T-cell (primary cell): Measurements from ENCODE around the gene G6PC3. TPM values are rescaled to one million over a fixed set of nuclear protein-coding genes. Genes with fewer than 3 reads are reported as not detected.
A peak's percentile ranks its signal among the peaks of the same experiment; 100 is the strongest.

Source experiments
- ATAC-seq, 4 experiments: fragments of 200-7000 bp in 3 of 4; fragments of 150-1000 bp in 1 of 4; cut with Tn5 transposase; replicated peaks in 1 of 4; 1 replicate in 3 of 4; 2 replicates in 1 of 4; pipeline ENCODE4 v1.10.0; 2021; ENCODE audit warnings: moderate library complexity in 3 of 4, mild to moderate bottlenecking in 2 of 4, moderate number of reproducible peaks in 1 of 4
- CTCF ChIA-PET, 2 donors: fragments of 300-600 bp; sonication (Branson Sonifier 250); formaldehyde crosslinking; loops; one replicate each; lab custom pipeline; 2022; ENCODE audit warnings: antibody characterized with exemption in 2 of 2; lab: Charles Lee
- POLR2A ChIA-PET, 2 donors: fragments of 300-600 bp; sonication (Branson Sonifier 250); formaldehyde crosslinking; loops; one replicate each; lab custom pipeline; 2022; ENCODE audit warnings: antibody characterized with exemption in 2 of 2; lab: Charles Lee
- DNase-seq, 35 experiments: peaks; one replicate each; pipeline versions ENCODE4 v3.0.0 to v3.0.0-alpha.2; 2013 to 2023
- H3K27ac ChIP-seq: one replicate; pipeline ENCODE4 v1.5.1; 2013; ENCODE audit warnings: low read length
- H3K27me3 ChIP-seq, 2 experiments: replicated peaks in 1 of 2; 1 replicate in 1 of 2; 2 replicates in 1 of 2; pipeline versions ENCODE4 v1.6.1 to v1.7.0; 2013; ENCODE audit warnings: low read length in 1 of 2, mixed read lengths in 1 of 2; ENCODE audit not compliant: control insufficient read depth in 2 of 2, insufficient read depth in 2 of 2; ENCODE audit errors: extremely low read depth in 1 of 2
- H3K36me3 ChIP-seq, 2 donors: 1 replicate in 1 of 2; 2 replicates in 1 of 2; pipeline versions ENCODE4 v1.6.1 to v1.7.0; 2013; ENCODE audit warnings: low read length in 1 of 2; ENCODE audit not compliant: control insufficient read depth in 2 of 2, insufficient read depth in 1 of 2; ENCODE audit errors: extremely low read depth in 1 of 2
- H3K4me1 ChIP-seq, 2 experiments: 1 replicate in 1 of 2; 2 replicates in 1 of 2; pipeline versions ENCODE4 v1.6.1 to v1.7.0; 2013; ENCODE audit warnings: low read length in 2 of 2, mixed read lengths in 1 of 2; ENCODE audit not compliant: insufficient read depth in 2 of 2, control insufficient read depth in 1 of 2; ENCODE audit errors: extremely low read depth in 1 of 2
- H3K4me3 ChIP-seq, 2 donors: 1 replicate in 1 of 2; 2 replicates in 1 of 2; pipeline versions ENCODE4 v1.5.1 to v1.7.0; 2013; ENCODE audit warnings: mild to moderate bottlenecking in 2 of 2, low read length in 1 of 2, moderate library complexity in 1 of 2; ENCODE audit not compliant: control insufficient read depth in 1 of 2; ENCODE audit errors: extremely low read depth in 1 of 2
- H3K9me3 ChIP-seq: 2 replicates; pipeline ENCODE4 v1.7.0; 2013
- H3K27ac Mint-ChIP-seq, 2 donors: one replicate each; pipeline ENCODE4 v1.8.0; 2020 to 2021; ENCODE audit warnings: mild to moderate bottlenecking in 2 of 2, mixed read lengths in 2 of 2
- H3K27me3 Mint-ChIP-seq, 2 donors: one replicate each; pipeline ENCODE4 v1.8.0; 2021 to 2022; ENCODE audit warnings: mixed read lengths in 2 of 2
- H3K36me3 Mint-ChIP-seq: one replicate; pipeline ENCODE4 v1.8.0; 2021; ENCODE audit warnings: mixed read lengths
- H3K4me1 Mint-ChIP-seq, 3 donors: one replicate each; pipeline ENCODE4 v1.8.0; 2020 to 2022; ENCODE audit warnings: mixed read lengths in 3 of 3, mild to moderate bottlenecking in 1 of 3
- H3K4me3 Mint-ChIP-seq, 3 donors: one replicate each; pipeline ENCODE4 v1.8.0; 2020 to 2022; ENCODE audit warnings: mild to moderate bottlenecking in 3 of 3, mixed read lengths in 3 of 3, moderate library complexity in 3 of 3
- H3K9me3 Mint-ChIP-seq, 3 donors: one replicate each; pipeline ENCODE4 v1.8.0; 2020 to 2022; ENCODE audit warnings: mixed read lengths in 3 of 3
- WGBS: methylation state at CpG from one replicate; pipeline ENCODE4 v1.1.5; 2013; ENCODE audit warnings: missing lambda C conversion rate; ENCODE audit not compliant: insufficient coverage; 5-methylcytosine and 5-hydroxymethylcytosine counted together
- total RNA-seq, 35 experiments: library from RNA in 6 of 35; stranded (reverse) in 6 of 35; fragments of 120-200 nt in 1 of 35; gene quantifications; one replicate each; pipeline versions ENCODE4 v1.2.1 to v1.2.4 and lab custom pipeline; 2013 to 2026

Gene G6PC3
- total RNA-seq, 5 donors from 2014 or later (not counting 1 experiment from before 2014, with no cell fraction given) = 9.4 to 19.0 (median 16.2) TPM

DNA sequence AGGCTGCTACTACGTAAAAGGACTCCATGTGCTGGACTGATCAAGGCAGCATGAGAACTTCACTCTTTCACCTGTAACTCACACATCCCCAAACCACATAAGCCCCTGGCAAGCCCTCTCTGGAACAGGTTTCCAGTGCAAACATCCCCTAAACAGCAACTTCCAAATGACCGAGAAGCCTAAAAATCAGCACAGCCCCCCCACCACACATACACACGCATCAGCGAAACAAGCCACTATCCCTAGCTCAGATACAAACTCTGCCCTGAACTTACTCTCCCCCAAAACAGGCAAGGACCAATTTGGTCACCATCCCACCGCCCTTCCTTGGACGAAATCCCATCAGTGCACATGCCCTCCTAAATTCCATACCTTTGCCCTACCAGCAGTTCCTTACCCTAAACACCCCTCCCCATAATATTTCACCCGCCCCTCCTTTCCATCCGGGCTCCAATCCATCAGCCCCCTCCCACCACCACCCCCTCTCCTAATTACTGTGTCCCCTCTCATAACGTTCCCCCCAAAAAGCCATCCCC lies 4.8 kb upstream of the G6PC3 start:
- ATAC-seq (no peak), DNase-seq (peak in 3 of 35 experiments; percentile 16 to 44 (median 26))
- ChIA-PET CTCF (interaction anchor here in 1 of 2 donors (0.6 kb wide), 1 partner anchor 28 kb away, joined by 4 read pairs; no protein-coding TSS in a partner anchor), POLR2A (interaction anchor here (0.6 kb wide), 2 partner anchors 72 to 103 kb away, joined by 3 to 4 read pairs; no protein-coding TSS in a partner anchor)
- no peaks in the 10 kb centered on the region for H3K9me3 ChIP-seq
- H3K36me3 ChIP-seq = peaks cover 5 to 17% of the 10 kb centered on the region in 2 donors
- H3K27me3 ChIP-seq = no peaks in the 10 kb centered on the region
- peak overlapping the region; percentile 70 to 74 for H3K4me3 ChIP-seq
- peak overlapping the region; percentile 79 for H3K27ac ChIP-seq
- Mint-ChIP-seq H3K9me3 (no peaks in the 10 kb centered on the region), H3K36me3 (peaks cover 13% of the 10 kb centered on the region), H3K4me3 (peak overlapping the region; percentile 84 to 90 (median 88)), H3K27ac (peak overlapping the region; percentile 83 to 92), H3K4me1 (peaks cover 52 to 69% (median 53%) of the 10 kb centered on the region in 3 donors), H3K27me3 (no peaks in the 10 kb centered on the region)
- peaks cover 14 to 31% of the 10 kb centered on the region in 2 experiments for H3K4me1 ChIP-seq
- 4% methylated on average over 8 of the region's 9 CpGs for WGBS

DNA sequence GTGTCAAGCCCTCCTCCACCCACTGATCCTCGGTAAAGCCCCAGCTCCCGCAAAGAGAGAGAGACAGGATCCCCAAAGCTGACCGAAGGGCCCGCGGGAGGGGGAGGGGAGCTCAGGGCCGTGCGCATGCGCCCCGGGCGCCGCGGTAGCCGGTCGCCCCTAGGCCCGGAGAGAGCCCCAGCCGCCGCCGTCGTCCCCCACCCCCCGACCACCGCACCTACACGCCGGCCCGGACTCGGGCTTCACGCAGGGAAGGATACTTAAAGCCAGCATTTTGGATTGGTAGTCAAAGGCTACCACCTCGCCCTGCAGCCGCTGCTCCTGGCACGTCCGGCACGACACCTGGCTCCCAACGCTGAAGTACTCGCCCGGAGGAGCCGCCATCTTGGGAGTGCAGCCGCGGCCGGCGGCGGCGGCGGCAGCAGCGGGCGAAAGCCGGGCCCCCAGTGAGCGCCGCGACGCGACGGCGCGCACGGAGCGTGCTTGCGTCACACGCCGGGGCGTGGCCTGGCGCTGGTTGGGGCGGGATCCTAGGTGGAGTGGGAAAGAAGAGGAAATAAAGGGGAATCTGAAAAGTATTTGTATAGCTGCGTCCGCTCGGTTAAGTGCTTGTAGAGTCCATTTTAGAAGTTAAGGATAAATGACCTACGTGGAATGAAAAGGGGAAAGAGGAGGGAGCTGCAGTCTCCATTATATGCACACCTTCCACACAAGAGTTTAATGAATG lies 4.2 kb upstream of the G6PC3 start, which contains the start of gene LSM12:
Gene LSM12 (minus strand): TSS at position 468 of the 727 bp plus-strand sequence. CDS start 84 bp downstream, at position 384.
- H3K27ac ChIP-seq = peak within 1 kb of the TSS; percentile 79
- ChIA-PET CTCF (no interaction called here), POLR2A (interaction anchor here in 1 of 2 donors (0.6 kb wide), 1 partner anchor 71 kb away, joined by 4 read pairs; no protein-coding TSS in a partner anchor)
- DNase-seq (peak; percentile 73 to 96 (median 85)), ATAC-seq (peak; percentile 84 to 90 (median 87))
- Mint-ChIP-seq H3K36me3 (peaks cover 12% of the 10 kb centered on the region), H3K27ac (peak within 1 kb of the TSS; percentile 88 to 92), H3K4me1 (peaks cover 55 to 70% (median 58%) of the 10 kb centered on the region in 3 donors), H3K4me3 (peak within 1 kb of the TSS; percentile 84 to 90 (median 88)), H3K9me3 (no peaks in the 10 kb centered on the region), H3K27me3 (no peaks in the 10 kb centered on the region)
- H3K36me3 ChIP-seq = peaks cover 5 to 13% of the 10 kb centered on the region in 2 donors
- H3K4me3 ChIP-seq = peak within 1 kb of the TSS; percentile 70 to 74
- WGBS = 0% methylated on average over 49 of the region's 65 CpGs
- H3K4me1 ChIP-seq = peaks cover 14 to 36% of the 10 kb centered on the region in 2 experiments
- no peaks in the 10 kb centered on the region for H3K9me3 ChIP-seq
- H3K27me3 ChIP-seq = no peaks in the 10 kb centered on the region

DNA sequence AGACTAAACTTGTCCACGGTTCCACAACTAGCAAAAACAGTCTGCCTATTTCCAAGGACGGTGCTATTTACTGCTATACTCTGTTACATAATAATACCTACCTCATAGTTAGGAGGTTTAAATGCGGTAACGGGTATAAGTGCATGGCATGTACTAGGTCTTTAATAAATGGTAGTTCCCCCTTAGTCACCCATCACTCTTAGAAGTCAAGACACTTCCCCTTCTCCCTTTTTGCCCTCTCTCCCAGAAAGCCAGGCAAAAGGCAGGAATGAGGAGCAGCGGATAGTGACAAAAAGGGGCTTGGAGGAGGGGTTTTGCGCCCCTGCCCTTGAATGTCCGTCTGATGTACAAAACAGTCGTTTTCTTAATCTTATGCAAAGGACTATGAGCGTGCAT lies 3.0 kb upstream of the G6PC3 start:
- Histone ChIP-seq H3K27ac (peak overlapping the region; percentile 79), H3K27me3 (no peaks in the 10 kb centered on the region), H3K9me3 (no peaks in the 10 kb centered on the region), H3K4me1 (peaks cover 14 to 43% of the 10 kb centered on the region in 2 experiments), H3K36me3 (peaks cover under 1 to 9% of the 10 kb centered on the region in 2 donors), H3K4me3 (no peak overlapping the region)
- DNase-seq = no peak
- CTCF ChIA-PET = no interaction called here
- Mint-ChIP-seq H3K4me1 (peaks cover 55 to 70% (median 58%) of the 10 kb centered on the region in 3 donors), H3K36me3 (peaks cover 5% of the 10 kb centered on the region), H3K27me3 (no peaks in the 10 kb centered on the region), H3K9me3 (no peaks in the 10 kb centered on the region), H3K4me3 (peak overlapping the region; percentile 25 to 90 (median 88)), H3K27ac (peak overlapping the region in 1 of 2 donors; percentile 88)
- POLR2A ChIA-PET = interaction anchor here in 1 of 2 donors (0.5 kb wide), 1 partner anchor 56 kb away, joined by 3 read pairs; no protein-coding TSS in a partner anchor
- no CpG with 5 or more reads among the region's 9 CpGs for WGBS
- ATAC-seq = no peak

DNA sequence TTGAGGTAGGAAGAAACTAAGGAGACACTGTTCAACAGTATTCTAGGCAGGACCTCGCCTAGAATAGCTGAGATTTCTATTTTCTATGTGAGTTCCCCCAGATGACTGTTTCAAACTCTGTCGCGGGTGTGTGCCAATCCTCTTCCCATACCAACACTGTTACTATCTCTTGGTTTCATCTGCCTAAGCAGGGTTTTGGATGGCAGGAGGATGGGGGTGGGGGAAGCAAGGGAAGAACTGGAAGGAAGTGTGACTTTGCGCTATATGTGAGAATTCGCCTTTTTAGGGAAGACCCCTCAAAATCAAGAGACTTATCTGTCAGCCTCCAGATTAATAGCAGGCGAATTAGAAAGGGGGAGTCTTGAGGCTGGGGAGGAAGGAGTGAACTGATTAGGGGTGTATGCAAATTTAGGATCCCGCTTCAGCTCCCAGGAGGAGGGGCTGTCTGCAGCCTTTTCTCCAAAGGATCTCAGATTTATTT lies 521 bp upstream of the G6PC3 start:
- H3K4me1 Mint-ChIP-seq = peaks cover 45 to 57% (median 47%) of the 10 kb centered on the region in 3 donors
- WGBS = no CpG with 5 or more reads among the region's 7 CpGs
- CTCF ChIA-PET = interaction anchor here in 1 of 2 donors (1.3 kb wide), 1 partner anchor 29 kb away, joined by 4 read pairs; no protein-coding TSS in a partner anchor

DNA sequence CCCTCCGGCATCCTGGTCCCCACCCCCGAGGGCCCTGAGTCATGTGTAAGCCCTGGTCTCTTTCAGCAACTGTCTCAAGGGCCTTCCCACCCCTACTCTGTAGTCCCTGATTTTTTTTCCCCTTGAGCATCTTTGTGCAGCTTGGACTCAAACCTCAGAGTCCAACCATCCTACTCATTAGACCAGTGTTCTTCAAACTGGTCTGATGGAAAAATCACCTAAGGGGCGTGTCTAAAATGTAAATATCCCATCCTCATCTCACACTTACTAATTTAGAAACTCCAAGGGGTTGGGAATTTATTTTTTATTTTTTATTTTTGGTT lies 624 bp downstream of the G6PC3 start:
- Histone ChIP-seq H3K4me3 (peak overlapping the region; percentile 66 to 74), H3K27me3 (no peaks in the 10 kb centered on the region), H3K4me1 (peaks cover 7 to 27% of the 10 kb centered on the region in 2 experiments), H3K9me3 (no peaks in the 10 kb centered on the region), H3K27ac (peak overlapping the region; percentile 78), H3K36me3 (peaks cover 5 to 9% of the 10 kb centered on the region in 2 donors)
- H3K36me3 Mint-ChIP-seq = peaks cover 6% of the 10 kb centered on the region
- H3K27me3 Mint-ChIP-seq = no peaks in the 10 kb centered on the region
- H3K4me3 Mint-ChIP-seq = peak overlapping the region; percentile 93 to 97 (median 96)
- H3K27ac Mint-ChIP-seq = peak overlapping the region; percentile 91 to 94
- peak in 2 of 4 experiments; percentile 16 to 54 for ATAC-seq
- DNase-seq = peak in 4 of 35 experiments; percentile 19 to 31 (median 26)
- no peaks in the 10 kb centered on the region for H3K9me3 Mint-ChIP-seq
- peaks cover 38 to 47% (median 41%) of the 10 kb centered on the region in 3 donors for H3K4me1 Mint-ChIP-seq
- ChIA-PET POLR2A (no interaction called here), CTCF (no interaction called here)
- WGBS = 17% methylated on average over 1 of the region's 3 CpGs

More for the DNA sequence above, 521 bp upstream of the G6PC3 start:
- DNase-seq (no peak), ATAC-seq (no peak)
- Histone ChIP-seq H3K9me3 (no peaks in the 10 kb centered on the region), H3K27ac (peak overlapping the region; percentile 78), H3K27me3 (no peaks in the 10 kb centered on the region), H3K4me3 (peak overlapping the region; percentile 66 to 74), H3K36me3 (peaks cover 3% of the 10 kb centered on the region in 2 donors), H3K4me1 (peaks cover 14 to 37% of the 10 kb centered on the region in 2 experiments)
- Mint-ChIP-seq H3K36me3 (no peaks in the 10 kb centered on the region), H3K27me3 (no peaks in the 10 kb centered on the region), H3K4me3 (peak overlapping the region; percentile 93 to 97 (median 96)), H3K9me3 (no peaks in the 10 kb centered on the region), H3K27ac (peak overlapping the region; percentile 91 to 94)
- POLR2A ChIA-PET = no interaction called here

DNA sequence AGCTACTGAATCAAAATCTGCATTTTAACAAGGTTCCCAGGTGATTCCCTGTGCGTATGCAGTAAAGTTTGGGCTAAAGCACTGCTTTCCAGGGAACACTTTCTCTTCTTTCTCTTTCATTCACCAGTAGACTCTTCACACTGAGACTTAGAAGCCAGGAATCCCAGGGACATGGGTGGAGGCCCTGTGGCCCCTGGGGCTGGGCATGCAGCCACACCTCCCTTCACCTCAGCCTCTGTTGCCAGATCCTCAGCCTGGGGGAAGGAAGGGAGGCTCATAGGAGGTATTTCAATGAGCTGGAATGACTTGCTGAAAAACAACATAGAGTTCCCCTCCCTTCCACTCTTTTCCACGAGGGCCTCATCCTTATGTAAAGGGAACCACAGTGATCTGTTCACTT lies 1.2 kb downstream of the G6PC3 start:
- WGBS = 78% methylated on average over 2 of the region's 2 CpGs
- no peaks in the 10 kb centered on the region for H3K27me3 Mint-ChIP-seq
- POLR2A ChIA-PET = no interaction called here
- Histone ChIP-seq H3K27me3 (no peaks in the 10 kb centered on the region), H3K36me3 (peaks cover 5 to 9% of the 10 kb centered on the region in 2 donors), H3K27ac (peak overlapping the region; percentile 78), H3K4me1 (peaks cover 5 to 26% of the 10 kb centered on the region in 2 experiments), H3K4me3 (no peak overlapping the region), H3K9me3 (no peaks in the 10 kb centered on the region)
- H3K4me3 Mint-ChIP-seq = peak overlapping the region; percentile 80 to 96 (median 93)
- peaks cover 9% of the 10 kb centered on the region for H3K36me3 Mint-ChIP-seq
- H3K27ac Mint-ChIP-seq = peak overlapping the region; percentile 63 to 94
- DNase-seq (no peak), ATAC-seq (no peak)
- CTCF ChIA-PET = no interaction called here
- H3K4me1 Mint-ChIP-seq = peaks cover 35 to 43% (median 37%) of the 10 kb centered on the region in 3 donors
- no peaks in the 10 kb centered on the region for H3K9me3 Mint-ChIP-seq
